Measurements from ENCODE around the gene AKAP9.

- TF ChIP-seq POLR2A (IDR thresholded peaks at IDR 0.05) (no peak), CTCF (IDR thresholded peaks at IDR 0.05) (no peak), EP300 (IDR thresholded peaks at IDR 0.05) (no peak)
These were observed 36.1 kb downstream of the AKAP9 start for GRCh38 chr7:91976743-91977142.

Data from upper lobe of left lung (tissue), 4 donors.